T-helper 9 cell (primary cell): ENCODE results near the gene BDP1.
"Not testable (repeated sequence)": the region's sequence is repeated elsewhere in the genome, so short reads cannot be mapped to it uniquely, and the experiment has no call there.

ENCODE experiments used
- DNase-seq: peaks from one replicate; pipeline ENCODE4 v3.0.0-alpha.2; 2020

BDP1 gene

DNA sequence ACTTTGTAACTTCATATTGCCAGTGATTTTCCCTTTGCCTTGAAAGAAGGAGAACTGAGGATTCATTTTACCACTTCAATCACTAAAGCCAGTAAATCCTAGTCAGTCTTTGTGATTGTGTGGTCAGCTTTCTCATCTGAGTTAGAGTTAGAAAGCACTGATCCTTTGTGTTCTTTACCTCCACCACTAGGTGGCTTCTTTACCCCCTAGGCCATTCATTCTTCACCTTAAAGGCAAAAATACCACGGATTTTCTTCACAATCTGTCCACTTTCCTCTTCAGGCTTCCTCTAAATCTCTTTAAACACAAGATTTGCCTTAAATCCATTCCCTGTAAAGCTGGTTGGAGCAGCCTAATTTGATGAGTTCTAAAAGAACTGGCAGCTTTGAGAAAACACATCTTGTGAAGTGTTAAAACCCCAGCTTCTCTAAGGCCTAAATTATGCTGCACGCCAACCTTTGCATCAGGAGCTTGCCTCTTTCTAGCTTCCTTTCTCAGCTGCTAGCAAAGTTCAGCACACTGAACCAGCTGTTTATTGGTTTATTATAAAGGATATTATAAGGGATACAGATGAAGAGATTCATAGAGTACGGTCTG lies 20.4 kb downstream of the BDP1 start:
- no peak for DNase-seq

GRCh38 chr5:71481441-71481840 lies 26.0 kb downstream of the BDP1 start:
- no peak for DNase-seq

DNA sequence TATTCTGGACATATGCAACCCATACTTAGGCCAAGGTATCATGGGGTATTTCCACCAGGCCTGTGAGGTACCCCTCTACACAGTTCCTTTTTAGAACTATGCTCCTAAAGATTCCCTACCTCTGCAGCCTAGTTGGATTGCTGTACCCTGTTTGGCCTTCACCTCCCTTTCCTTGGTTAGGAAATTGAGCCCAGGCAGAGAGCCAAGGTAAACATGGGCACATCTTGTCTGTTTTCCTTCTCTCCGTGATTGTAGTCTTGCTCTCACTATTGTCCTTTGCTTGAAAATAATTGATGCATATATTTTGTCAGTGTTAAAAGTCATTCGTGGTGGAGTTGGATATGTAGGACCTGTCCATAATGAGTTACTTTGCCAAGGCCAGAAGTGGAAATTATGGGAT lies 26.7 kb downstream of the BDP1 start:
- DNase-seq = no peak

DNA sequence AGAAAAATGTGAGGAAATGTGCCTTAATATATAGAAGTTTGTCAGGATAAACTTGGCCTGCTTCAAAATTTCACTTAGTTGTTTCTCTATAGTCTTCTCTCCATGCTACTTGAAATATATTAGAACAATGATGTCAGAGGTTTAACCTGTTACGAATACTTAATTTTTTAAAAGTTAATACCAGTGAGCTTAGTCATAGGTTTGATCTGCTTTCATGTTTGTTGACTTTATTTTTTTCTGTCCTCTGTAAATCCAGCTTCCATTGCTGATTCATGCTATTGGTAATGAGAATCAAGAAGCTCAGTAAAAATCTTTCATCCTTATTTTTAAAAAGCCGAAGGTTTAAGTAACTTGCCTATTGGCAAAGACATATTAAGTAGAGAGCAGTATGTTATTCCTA lies 27.9 kb downstream of the BDP1 start:
- no peak for DNase-seq

DNA sequence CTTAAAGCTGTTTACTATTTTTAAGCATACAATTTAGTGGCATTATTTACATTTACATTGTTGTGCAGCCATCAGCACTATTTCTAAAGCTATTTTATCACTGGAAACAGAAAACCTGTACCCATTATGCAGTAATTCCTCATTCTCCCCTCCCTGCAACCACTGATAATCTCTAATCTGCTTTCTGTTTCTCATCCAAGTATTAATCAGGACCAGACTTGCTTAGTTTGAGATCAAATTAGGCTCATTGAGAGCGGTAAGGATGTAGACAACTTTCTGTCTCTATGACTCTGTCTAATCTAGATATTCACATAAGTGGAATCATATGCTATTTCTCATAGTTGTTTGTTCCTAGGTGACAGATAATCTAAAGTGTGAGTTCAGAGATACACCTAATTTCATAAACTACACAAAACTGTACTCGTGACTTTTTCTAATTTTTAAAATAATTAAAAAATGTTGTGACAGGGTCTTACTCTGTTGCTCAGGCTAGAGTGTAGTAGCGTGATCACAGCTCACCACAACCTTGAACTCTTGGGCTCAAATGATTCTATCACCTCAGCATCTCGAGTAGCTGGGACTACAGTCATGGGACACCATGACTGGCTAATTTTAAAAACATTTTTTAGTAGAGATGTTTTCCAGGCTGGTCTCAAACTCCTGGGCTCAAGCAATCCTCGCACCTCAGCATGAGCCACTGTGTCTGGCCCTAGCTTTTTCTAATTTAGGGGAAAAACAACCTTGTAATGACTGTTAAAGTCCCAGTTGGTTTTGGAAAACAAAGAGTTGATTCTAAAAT lies 37.6 kb downstream of the BDP1 start:
- no peak for DNase-seq

DNA sequence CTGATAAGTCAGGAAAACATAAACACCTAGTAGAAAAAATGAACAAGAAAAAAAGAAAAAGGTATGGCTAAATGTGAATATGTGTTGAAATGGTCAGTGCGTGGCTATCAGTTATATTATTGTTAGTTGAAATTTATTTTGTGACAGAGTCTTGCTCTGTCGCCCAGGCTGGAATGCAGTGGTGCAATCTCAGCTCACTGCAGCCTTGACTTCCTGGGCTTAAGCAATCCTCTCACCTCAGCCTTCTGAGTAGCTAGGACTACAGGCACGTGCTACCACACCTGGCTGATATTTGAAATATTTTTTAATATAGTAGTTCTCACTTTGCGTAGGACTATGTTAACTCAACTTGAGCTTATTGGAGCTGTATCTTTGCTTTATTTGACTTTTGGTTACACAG lies 38.8 kb downstream of the BDP1 start:
- not testable (repeated sequence) for DNase-seq

GRCh38 chr5:71498756-71499155 lies 43.3 kb downstream of the BDP1 start:
- not testable (repeated sequence) for DNase-seq

GRCh38 chr5:71503536-71503935 lies 48.1 kb downstream of the BDP1 start:
- no peak for DNase-seq

DNA sequence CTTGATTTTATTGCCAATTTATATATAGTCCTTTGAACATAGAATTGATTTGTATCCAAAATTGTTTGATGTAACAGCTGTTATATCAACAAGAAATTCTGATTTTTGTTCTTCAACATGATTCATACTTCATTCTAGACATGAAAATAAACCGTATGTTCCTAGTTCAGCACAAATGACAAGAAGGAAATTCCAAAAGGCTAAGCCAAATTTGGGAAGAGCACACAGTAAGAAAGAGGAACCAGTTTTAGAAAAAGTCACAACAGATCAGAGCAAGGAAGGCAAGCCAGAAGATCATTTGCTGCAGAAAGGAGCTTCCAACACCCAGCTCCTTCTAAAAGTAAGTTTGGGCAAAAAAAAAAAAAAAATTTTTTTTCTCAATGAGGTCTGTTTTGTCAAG lies 66.7 kb downstream of the BDP1 start:
- DNase-seq = no peak

- DNase-seq = not testable (repeated sequence)
Observed at GRCh38 chr5:71525611-71526010, 70.2 kb downstream of the BDP1 start.

DNA sequence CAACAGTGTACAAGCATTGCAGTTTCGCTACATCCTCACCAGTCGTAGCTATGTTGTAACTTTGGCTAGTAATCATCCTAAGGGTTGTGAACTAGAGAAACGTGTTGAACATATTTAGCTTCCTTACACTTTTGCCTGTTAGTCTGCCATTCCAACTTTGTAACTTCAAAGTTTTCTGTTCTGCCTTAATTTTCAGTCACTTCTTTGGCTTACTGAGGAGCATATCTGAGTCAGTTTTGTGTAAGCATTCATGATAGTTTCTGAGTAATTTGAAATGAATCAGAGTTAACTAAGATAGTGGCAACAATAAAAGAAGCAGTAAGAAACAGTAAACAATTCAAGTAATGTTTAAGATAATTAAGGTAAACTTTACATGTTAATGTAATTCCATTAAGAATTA lies 72.8 kb downstream of the BDP1 start:
- no peak for DNase-seq

- DNase-seq = no peak
Observed at GRCh38 chr5:71529682-71530081, 74.2 kb downstream of the BDP1 start.

DNA sequence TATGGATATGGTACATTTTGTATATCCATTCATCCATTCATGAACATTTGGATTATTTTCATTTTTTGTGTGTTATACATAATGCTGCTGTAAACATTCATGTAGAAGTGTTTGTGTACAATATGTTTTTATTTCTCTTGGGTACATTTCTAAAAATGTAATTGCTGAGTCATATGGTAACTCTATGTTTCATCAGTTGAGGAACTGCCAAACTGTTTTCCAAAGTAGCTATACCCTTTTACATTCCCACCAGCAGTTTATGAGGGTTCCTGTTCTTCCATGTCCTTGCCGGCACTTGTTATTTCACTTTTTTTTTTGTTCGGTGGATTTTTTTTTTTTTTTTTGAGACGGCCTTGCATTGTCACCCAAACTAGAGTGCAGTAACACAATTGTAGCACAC lies 77.7 kb downstream of the BDP1 start:
- DNase-seq = no peak

GRCh38 chr5:71533615-71534014 lies 78.2 kb downstream of the BDP1 start:
- no peak for DNase-seq

DNA sequence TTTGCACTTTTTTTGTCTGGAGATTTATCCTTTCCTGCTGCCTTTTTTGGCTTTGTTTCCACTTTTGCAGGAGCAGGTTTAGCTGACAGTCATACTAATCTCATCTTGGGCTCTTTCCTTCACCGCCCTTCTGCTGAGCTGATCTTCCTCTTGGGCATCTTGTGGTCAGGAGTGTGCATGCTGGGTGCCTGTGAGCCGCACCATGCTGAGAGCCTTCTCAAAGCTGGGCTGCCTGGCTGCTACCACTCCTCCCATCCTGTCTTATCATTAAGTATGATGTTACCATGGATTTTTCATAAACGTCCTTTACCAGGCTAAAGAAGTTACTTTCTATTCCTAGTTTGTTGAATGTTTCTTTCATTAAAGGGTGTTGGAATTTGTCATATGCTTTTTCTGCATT lies 82.2 kb downstream of the BDP1 start:
- no peak for DNase-seq

GRCh38 chr5:71550885-71551284 lies 95.4 kb downstream of the BDP1 start:
- DNase-seq = not testable (repeated sequence)

DNA sequence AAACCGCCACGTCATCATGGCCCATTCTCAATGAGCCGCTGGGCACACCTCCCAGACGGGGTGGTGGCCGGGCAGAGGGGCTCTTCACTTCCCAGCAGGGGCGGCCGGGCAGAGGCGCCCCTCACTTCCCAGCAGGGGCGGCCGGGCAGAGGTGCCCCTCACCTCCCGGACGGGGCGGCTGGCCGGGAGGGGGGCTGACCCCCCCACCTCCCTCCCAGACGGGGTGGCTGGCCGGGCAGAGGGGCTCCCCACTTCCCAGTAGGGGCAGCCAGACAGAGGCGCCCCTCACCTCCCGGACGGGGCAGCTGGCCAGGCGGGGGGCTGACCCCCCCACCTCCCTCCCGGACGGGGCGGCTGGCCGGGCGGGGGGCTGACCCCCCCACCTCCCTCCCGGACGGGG lies 96.1 kb downstream of the BDP1 start:
- not testable (repeated sequence) for DNase-seq

- DNase-seq = not testable (repeated sequence)
Observed at GRCh38 chr5:71552026-71552749, 96.7 kb downstream of the BDP1 start.

DNA sequence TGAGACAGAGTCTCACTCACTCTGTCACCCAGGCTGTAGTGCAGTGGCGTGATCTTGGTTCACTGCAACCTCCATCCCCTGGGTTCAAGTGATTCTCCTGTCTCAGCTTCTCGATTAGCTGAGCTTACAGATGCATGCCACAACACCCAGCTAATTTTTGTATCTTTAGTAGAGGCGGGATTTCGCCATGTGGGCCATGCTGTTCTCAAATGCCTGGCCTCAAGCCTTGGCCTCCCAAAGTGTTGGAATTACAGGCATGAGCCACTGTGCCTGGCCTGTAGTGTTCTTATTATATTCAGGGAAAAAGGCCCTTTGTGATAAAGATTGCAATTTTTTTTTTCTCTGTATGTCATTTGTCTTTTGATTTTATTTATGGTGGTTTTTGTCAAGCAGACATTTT lies 107.7 kb downstream of the BDP1 start:
- DNase-seq = no peak

DNA sequence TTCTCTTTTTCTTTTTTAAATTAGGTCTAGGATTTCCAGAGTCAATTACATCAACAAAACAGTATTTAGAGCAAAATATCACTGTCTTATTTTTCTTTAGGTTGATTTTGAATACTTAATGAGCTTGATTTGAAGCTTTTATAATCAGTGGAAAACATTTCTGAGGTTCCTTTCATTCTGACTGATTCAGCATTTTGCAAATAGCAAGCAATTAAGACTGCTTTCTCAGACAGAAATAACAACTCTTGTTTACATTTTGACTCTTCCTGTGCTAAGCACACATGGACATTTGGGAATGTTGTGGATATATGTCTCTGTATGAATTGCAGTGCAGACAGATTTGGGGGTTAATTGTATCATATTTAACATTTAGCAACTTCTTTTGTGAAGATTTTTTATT lies 109.4 kb downstream of the BDP1 start:
- no peak for DNase-seq

GRCh38 chr5:71569748-71570509 lies 114.5 kb downstream of the BDP1 start:
- DNase-seq = no peak

DNA sequence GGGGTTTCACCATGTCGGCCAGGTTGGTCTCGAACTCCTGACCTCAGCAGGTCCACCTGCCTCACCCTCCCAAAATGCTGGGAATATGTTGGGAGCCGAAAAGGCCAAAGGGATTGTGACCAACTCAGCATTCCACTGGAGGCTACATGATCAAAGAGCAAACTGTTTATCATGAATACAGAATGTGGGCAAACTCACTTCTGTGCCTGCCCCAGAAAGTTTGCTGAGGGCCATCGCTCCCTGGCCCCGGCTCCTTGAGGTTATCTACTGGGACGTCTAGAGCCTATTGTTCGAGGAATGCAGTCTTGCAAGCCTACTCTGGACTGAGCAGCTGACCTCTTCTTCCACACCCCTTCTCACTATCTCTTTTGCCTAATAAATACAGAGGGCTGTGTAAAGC lies 116.4 kb downstream of the BDP1 start:
- not testable (repeated sequence) for DNase-seq

DNA sequence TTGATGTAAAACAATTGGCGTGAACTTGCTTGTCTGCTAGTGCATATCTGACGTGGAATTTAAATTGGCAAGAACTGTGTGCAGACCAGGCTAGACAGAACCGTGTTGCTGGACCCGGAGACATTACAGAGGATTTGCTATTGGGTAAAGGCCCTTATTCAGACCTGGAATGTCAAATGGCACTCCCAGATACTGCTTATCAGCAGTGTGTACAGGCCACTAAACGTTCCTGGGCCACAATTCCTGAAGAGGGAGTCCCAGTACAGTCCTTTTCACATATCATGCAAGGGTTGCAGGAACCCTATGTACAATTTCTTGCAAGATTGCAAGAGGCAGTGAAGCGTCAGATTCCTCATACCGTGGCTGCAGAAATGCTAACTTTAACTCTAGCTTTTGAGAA lies 118.1 kb downstream of the BDP1 start:
- no peak for DNase-seq
